ENCODE results near the gene SNX30.

The SNX30 gene

DNA sequence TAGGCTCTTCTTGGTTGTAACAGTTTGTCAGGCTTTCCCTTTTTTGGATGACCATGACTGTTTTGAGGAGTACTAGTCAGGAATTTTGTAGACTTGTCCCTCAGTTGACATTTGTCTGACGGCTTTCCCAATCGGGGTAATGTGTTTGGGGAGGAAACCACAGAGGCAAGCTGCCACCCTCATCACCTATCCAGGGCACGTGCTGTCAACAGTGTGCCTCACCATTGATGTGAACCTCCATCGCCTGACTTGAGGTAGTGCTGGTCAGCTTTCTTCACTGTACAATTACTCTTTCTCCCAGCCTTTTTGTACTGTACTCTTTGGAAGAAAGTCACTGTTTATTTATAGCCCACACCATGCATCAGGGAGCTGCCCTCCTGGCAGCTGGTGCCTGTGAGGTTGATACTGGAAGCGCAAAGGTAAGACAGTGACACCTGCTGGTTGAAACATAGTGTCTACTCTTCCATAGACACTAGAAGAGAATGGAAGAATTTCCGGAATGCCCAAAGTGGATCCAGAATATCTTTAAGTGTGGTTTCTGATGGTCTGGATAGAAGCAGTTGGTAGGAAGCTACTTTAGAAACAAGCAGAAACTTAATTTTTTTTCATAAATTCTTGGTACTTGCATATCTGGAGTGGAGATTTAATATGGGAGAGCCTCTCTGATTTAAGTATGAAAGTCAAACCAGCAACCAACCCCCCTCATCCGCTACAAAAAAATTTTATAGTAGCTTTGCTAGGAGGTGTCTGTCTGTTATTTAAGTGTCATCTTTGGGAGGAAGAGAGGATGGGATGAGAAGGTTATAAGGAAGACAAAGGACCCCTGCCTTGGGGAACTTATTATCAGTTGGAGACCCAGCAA lies 69.3 kb downstream of the SNX30 start:
- Histone ChIP-seq H3K4me1 (ENCODE audit: insufficient read depth, low read length, severe bottlenecking) (peaks cover 46% of the 10 kb centered on the region), H3K36me3 (ENCODE audit: insufficient read depth, low read length) (peaks cover 32% of the 10 kb centered on the region; the same call in 1 of the 2 replicates), H3K79me2 (ENCODE audit: insufficient read depth, low read length) (no peaks in the 10 kb centered on the region), H3K27ac (ENCODE audit: low read depth, low read length, poor library complexity, severe bottlenecking) (peak overlapping the region; percentile 30), H3K9ac (ENCODE audit: low read length) (no peak overlapping the region), H3K4me2 (ENCODE audit: low read length) (peak overlapping the region; percentile 9; the same call in 1 of the 2 replicates), H3F3A (ENCODE audit: insufficient read depth, low read length) (no peaks in the 10 kb centered on the region), H4K20me1 (ENCODE audit: insufficient read depth, low read length) (no peaks in the 10 kb centered on the region), H3K9me3 (ENCODE audit: low read length) (no peaks in the 10 kb centered on the region), H2AFZ (ENCODE audit: low read length) (no peak overlapping the region), H3K27me3 (ENCODE audit: insufficient read depth, low read length) (no peaks in the 10 kb centered on the region), H3K4me3 (ENCODE audit: low read depth, low read length, poor library complexity, severe bottlenecking) (no peak overlapping the region), H3K9me2 (ENCODE audit: low read depth, low read length) (no peaks in the 10 kb centered on the region)
- TF ChIP-seq, protein P1, sequence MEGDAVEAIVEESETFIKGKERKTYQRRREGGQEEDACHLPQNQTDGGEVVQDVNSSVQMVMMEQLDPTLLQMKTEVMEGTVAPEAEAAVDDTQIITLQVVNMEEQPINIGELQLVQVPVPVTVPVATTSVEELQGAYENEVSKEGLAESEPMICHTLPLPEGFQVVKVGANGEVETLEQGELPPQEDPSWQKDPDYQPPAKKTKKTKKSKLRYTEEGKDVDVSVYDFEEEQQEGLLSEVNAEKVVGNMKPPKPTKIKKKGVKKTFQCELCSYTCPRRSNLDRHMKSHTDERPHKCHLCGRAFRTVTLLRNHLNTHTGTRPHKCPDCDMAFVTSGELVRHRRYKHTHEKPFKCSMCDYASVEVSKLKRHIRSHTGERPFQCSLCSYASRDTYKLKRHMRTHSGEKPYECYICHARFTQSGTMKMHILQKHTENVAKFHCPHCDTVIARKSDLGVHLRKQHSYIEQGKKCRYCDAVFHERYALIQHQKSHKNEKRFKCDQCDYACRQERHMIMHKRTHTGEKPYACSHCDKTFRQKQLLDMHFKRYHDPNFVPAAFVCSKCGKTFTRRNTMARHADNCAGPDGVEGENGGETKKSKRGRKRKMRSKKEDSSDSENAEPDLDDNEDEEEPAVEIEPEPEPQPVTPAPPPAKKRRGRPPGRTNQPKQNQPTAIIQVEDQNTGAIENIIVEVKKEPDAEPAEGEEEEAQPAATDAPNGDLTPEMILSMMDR (IDR thresholded peaks at IDR 0.05; ENCODE audit: low read length), result peak; percentile 94
- TF ChIP-seq EZH2 (IDR thresholded peaks at IDR 0.05; ENCODE audit: borderline replicate concordance, low read length), result no peak

DNA sequence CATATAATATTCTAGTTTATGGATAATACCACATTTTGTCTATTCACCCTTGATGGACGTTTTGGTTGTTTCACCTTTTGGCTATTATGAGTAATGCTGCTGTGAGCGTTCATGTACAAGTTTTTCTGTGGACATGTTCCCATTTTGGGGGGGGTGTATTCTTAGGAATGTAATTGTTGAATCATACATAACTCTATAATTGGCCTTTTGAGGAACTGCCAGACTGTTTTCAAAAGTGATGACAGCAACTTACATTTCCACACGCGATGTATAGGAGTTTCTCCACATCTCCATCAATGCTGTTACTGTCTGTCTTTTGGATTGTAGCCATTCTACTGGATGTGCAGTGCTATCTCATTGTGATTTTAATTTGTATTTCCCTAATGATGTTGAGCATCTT lies 70.3 kb downstream of the SNX30 start:
- Histone ChIP-seq H3K4me1 (ENCODE audit: insufficient read depth, low read length, severe bottlenecking) (peaks cover 36% of the 10 kb centered on the region), H3K27ac (ENCODE audit: low read depth, low read length, poor library complexity, severe bottlenecking) (no peak overlapping the region), H3K9ac (ENCODE audit: low read length) (no peak overlapping the region)

DNA sequence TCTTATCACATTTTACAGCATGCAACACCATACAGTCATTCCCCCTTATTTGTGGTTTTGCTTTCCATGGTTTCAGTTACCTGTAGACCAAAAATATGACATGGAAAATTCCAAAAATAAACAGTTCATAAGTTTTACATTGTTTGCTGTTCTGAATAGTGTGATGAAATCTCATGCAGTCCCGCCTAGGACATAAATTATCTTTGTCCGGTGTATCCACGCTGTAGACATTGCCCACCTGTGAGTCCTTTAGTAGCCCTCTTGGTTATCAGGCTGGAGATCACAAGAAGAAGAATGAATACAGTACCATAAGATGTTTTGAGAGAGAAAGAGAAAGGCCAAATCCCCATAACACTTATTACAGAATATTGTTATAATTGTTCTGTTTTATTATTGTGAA lies 72.1 kb downstream of the SNX30 start:
- Histone ChIP-seq H3K27ac (ENCODE audit: low read depth, low read length, poor library complexity, severe bottlenecking) (no peak overlapping the region), H3K4me2 (ENCODE audit: low read length) (no peak overlapping the region), H3K9ac (ENCODE audit: low read length) (no peak overlapping the region), H3K27me3 (ENCODE audit: insufficient read depth, low read length) (no peaks in the 10 kb centered on the region), H3K36me3 (ENCODE audit: insufficient read depth, low read length) (peaks cover 38% of the 10 kb centered on the region; the same call in 1 of the 2 replicates), H3K9me3 (ENCODE audit: low read length) (no peaks in the 10 kb centered on the region), H2AFZ (ENCODE audit: low read length) (no peak overlapping the region), H3K9me2 (ENCODE audit: low read depth, low read length) (no peaks in the 10 kb centered on the region), H3F3A (ENCODE audit: insufficient read depth, low read length) (no peaks in the 10 kb centered on the region), H3K4me3 (ENCODE audit: low read depth, low read length, poor library complexity, severe bottlenecking) (no peak overlapping the region), H3K79me2 (ENCODE audit: insufficient read depth, low read length) (no peaks in the 10 kb centered on the region), H3K4me1 (ENCODE audit: insufficient read depth, low read length, severe bottlenecking) (peaks cover 19% of the 10 kb centered on the region), H4K20me1 (ENCODE audit: insufficient read depth, low read length) (no peaks in the 10 kb centered on the region)
- TF ChIP-seq, protein P1 (IDR thresholded peaks at IDR 0.05; ENCODE audit: low read length), result no peak
- no peak for TF ChIP-seq EZH2 (IDR thresholded peaks at IDR 0.05; ENCODE audit: borderline replicate concordance, low read length)

More for the DNA sequence above, 70.3 kb downstream of the SNX30 start:
- TF ChIP-seq, protein P1 (IDR thresholded peaks at IDR 0.05; ENCODE audit: low read length), result no peak
- no peak for TF ChIP-seq EZH2 (IDR thresholded peaks at IDR 0.05; ENCODE audit: borderline replicate concordance, low read length)
- H2AFZ ChIP-seq (ENCODE audit: low read length), result no peak overlapping the region
- no peaks in the 10 kb centered on the region for H3K79me2 ChIP-seq (ENCODE audit: insufficient read depth, low read length)
- H3K9me2 ChIP-seq (ENCODE audit: low read depth, low read length), result no peaks in the 10 kb centered on the region
- H3K4me2 ChIP-seq (ENCODE audit: low read length), result no peak overlapping the region
- no peaks in the 10 kb centered on the region for H3F3A ChIP-seq (ENCODE audit: insufficient read depth, low read length)
- peaks cover 35% of the 10 kb centered on the region; the same call in 1 of the 2 replicates for H3K36me3 ChIP-seq (ENCODE audit: insufficient read depth, low read length)
- H4K20me1 ChIP-seq (ENCODE audit: insufficient read depth, low read length), result no peaks in the 10 kb centered on the region
- no peaks in the 10 kb centered on the region for H3K27me3 ChIP-seq (ENCODE audit: insufficient read depth, low read length)
- H3K9me3 ChIP-seq (ENCODE audit: low read length), result no peaks in the 10 kb centered on the region
- H3K4me3 ChIP-seq (ENCODE audit: low read depth, low read length, poor library complexity, severe bottlenecking), result no peak overlapping the region
